Stimulated activated CD8-positive, alpha-beta memory T cell treated with anti-CD3 and anti-CD28 coated beads, Interleukin-7, amount 100 ng/mL, for 1 hour (primary cell): ENCODE results near the gene ADGRD2.

ENCODE experiments used
- DNase-seq, 2 donors: peaks; one replicate each; pipeline ENCODE4 v3.0.0-alpha.2; 2020; ENCODE audit warnings: low read depth in 2 of 2

The ADGRD2 gene

DNA sequence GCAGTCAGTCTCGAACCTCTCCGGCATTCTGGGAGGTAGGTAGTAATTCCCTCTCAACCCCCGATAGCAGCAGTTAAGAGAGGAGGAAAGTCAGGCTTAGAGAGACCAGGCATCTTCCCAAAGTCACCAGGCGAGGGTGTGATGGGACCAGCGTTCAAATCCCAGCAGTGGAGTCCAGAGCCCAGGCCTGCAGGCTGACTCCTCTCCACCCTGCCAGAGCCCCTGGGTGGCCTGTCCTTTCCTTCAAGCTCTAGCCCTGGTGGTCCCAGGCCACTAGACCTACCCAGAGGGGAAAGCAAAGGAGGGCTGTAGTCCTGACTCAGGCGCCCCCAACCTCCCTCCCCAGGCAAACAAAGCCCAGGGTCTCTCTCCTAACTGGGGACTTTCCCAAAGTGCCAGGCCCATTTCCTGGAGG, 61.2 kb downstream of the ADGRD2 start:
- DNase-seq: no peak

- DNase-seq: no peak
Observed at GRCh38 chr9:124511891-124512805, 61.9 kb downstream of the ADGRD2 start.

GRCh38 chr9:124512806-124513204, 62.6 kb downstream of the ADGRD2 start:
- no peak for DNase-seq

DNA sequence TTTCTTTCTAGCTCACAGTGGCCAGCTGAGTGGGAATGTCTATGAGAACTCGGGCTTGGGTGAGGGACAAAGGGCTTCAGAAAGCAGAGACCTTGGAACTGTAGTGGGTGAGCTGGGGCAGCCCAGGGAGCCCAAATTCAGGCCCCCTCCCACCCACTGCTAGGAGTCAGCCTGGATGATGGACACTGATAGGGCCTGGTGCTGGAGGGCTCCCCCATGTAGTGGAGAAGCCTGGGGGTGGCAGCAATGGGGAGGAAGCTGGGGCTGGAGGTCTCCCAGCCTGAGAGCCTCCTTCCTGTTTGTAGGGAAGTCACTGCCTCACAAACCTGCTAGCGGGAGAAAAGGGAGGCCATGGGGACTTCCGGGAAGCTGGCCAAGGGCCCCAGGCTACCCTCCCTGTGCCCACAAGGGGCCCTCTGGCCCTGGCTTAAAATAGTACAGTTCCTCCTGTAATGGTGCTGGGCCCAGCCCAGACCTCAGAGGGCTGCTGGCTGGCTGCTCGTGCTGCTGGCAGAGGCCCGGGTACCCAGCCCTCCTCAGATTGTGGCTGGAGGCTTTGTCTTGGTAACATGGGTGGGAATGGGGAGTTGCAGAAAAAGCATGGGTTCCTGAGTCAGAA, 63.2 kb downstream of the ADGRD2 start:
- DNase-seq: no peak

GRCh38 chr9:124514125-124514524, 63.9 kb downstream of the ADGRD2 start:
- DNase-seq: no peak

DNA sequence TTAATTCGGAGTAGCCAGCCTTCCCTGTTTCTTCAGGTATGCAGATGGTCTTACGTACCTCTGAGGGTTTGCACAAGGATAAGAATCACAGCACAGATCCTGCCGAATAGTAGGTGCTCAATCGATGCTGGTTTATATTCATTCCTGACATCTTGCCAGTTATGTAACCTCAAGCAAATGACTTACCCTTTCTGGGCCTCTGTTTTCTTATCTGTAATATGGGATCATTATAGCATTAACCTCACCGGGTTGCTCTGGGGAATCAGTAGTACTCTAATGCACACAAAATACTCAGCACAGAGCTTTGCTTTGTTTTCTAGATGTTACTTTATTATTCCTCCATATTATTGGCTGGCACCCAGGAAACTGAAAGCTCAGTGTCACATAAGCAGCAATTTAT, 64.6 kb downstream of the ADGRD2 start:
- DNase-seq: no peak

DNA sequence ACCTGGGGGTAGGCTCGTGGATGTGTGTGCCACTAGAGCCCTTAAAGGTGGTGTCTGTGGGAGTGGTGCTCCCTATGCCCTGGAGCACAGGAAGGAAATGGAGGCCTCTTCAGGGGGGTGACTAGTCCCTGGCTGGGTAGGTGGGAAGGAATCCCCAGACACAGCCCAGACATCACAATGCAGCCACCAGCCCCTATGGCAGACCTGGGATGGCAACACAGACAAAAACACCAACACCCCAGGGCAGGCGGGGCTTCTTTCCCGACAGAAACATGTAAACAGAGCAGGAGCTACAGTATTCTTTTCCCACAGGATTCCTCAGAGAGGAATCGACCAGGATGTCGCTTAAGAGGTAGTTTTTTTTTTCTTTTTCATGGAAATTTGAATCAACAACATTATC, 67.3 kb downstream of the ADGRD2 start:
- no peak for DNase-seq

GRCh38 chr9:124518116-124518515, 67.9 kb downstream of the ADGRD2 start:
- DNase-seq: no peak

DNA sequence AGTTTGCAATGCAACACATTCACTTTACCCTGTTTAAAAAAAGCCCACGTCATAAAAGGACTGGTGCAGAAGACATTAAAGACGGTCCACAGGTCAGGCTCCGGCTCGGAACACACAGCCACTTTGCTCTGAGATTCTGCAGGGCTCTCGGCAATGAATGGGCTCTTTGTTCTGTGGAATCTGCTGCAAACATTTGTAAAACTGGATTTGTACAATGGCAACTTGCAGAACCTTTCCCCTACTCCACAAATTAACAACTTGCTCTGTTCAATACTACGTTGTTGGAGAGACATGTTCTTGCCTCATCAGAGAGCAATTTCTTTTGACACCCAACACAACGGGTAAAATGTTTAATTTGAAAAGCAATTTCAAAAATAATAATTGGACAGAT, 70.0 kb downstream of the ADGRD2 start:
- DNase-seq: no peak

- DNase-seq: no peak
Observed at GRCh38 chr9:124521142-124521541, 70.9 kb downstream of the ADGRD2 start.

GRCh38 chr9:124522121-124523098, 72.2 kb downstream of the ADGRD2 start:
- no peak for DNase-seq

DNA sequence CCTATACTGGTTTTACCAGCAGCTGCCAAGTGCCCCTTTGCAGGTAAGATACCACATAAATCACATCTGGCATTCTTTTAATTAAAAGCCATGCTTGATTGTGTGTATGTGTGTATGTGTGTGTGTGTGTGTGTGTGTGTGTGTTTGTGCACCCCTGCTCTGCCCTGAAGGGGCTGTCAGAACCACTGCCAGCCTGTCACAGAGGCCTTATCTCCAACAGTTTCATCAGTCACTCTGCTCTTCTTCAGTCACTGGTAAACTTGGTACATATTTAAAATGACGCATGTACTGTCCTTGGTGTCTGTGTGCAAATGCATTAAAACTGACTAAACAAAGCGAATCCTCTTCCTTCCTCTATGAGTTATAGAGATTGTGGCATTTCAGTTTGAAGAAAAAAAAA, 75.9 kb downstream of the ADGRD2 start:
- no peak for DNase-seq

DNA sequence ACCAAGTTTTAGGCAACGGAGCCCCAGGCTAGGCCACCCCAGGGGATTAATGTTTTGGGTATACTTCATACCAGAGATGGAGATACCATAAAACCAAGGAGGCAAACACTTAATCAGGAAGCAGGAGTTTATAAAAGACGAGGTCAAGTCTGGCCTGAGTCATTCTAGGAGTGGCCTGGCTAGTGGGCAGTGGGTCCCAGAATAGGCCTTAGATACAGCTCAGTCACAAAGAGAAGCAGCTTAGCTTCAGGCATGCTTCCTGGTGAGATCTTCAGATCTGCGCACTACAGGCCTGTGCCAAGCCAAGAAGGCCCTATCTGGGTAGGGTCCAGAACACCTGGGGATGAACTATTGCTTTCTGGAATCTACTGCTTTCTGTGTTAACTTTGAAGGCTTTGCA, 77.5 kb downstream of the ADGRD2 start:
- no peak for DNase-seq
